Smooth muscle cell (in vitro differentiated cells): Measurements from ENCODE around the gene CNTNAP2. TPM values are rescaled to one million over a fixed set of nuclear protein-coding genes. Genes with fewer than 3 reads are reported as not detected.
A peak's percentile ranks its signal among the peaks of the same experiment; 100 is the strongest.

Experiments
- DNase-seq: peaks from one replicate; lab custom pipeline; 2025; ENCODE audit not compliant: unreplicated experiment; lab: John Stamatoyannopoulos, UW
- H2AFZ ChIP-seq: fragments of 200-600 bp; sonication (generic); 2 replicates; pipeline ENCODE4 v1.6.0; 2016; ENCODE audit warnings: antibody characterized with exemption, low read depth, mild to moderate bottlenecking
- H3F3A ChIP-seq: fragments of 200-600 bp; sonication (generic); 2 replicates; pipeline ENCODE4 v1.6.0; 2017; ENCODE audit warnings: antibody characterized with exemption, low read depth
- H3K27ac ChIP-seq: fragments of 200-600 bp; sonication (generic); 2 replicates; pipeline ENCODE4 v1.5.1; 2016; ENCODE audit warnings: low read depth, mild to moderate bottlenecking
- H3K27me3 ChIP-seq: fragments of 200-600 bp; sonication (generic); 2 replicates; pipeline ENCODE4 v1.6.1; 2016; ENCODE audit warnings: low read depth, mild to moderate bottlenecking
- H3K36me3 ChIP-seq: fragments of 200-600 bp; sonication (generic); 2 replicates; pipeline ENCODE4 v1.5.1; 2016; ENCODE audit warnings: low read depth
- H3K4me1 ChIP-seq: fragments of 200-600 bp; sonication (generic); 2 replicates; pipeline ENCODE4 v1.5.1; 2016; ENCODE audit warnings: low read depth
- H3K4me2 ChIP-seq: fragments of 200-600 bp; sonication (generic); 2 replicates; pipeline ENCODE4 v1.6.0; 2016; ENCODE audit warnings: mild to moderate bottlenecking
- H3K4me3 ChIP-seq: fragments of 200-600 bp; sonication (generic); 2 replicates; pipeline ENCODE4 v1.5.1; 2016; ENCODE audit warnings: mild to moderate bottlenecking
- H3K79me2 ChIP-seq: fragments of 200-600 bp; sonication (generic); 2 replicates; pipeline ENCODE4 v1.6.0; 2016; ENCODE audit warnings: low read depth, mild to moderate bottlenecking
- H3K9ac ChIP-seq: fragments of 200-600 bp; sonication (generic); 2 replicates; pipeline ENCODE4 v1.6.0; 2016; ENCODE audit warnings: low read depth
- H3K9me3 ChIP-seq: fragments of 200-600 bp; sonication (generic); replicated peaks from 2 replicates; pipeline ENCODE4 v1.5.1; 2016; ENCODE audit warnings: low read depth
- H4K20me1 ChIP-seq: fragments of 200-600 bp; sonication (generic); 2 replicates; pipeline ENCODE4 v1.6.0; 2016; ENCODE audit warnings: low read depth
- WGBS: methylation state at CpG from one replicate; pipeline ENCODE4 v1.1.7; 2016; ENCODE audit warnings: low lambda C conversion rate; 5-methylcytosine and 5-hydroxymethylcytosine counted together
- polyA plus RNA-seq: library from polyadenylated mRNA; unstranded; fragments of >200 nt; fragmentation: Nextera tagmentation; extraction: Ambion mirVana; gene quantifications from 2 replicates; pipeline ENCODE4 v1.2.1, GENCODE V29; 2016
- total RNA-seq: library from RNA; depleted of rRNA; stranded (reverse); fragments of >200 nt; gene quantifications from 2 replicates; pipeline ENCODE4 v1.2.3, GENCODE V29; 2014
- TF ChIP-seq, protein P1 (sequence below): fragments of 200-600 bp; sonication (generic); IDR thresholded peaks from 2 replicates; pipeline ENCODE4 v1.5.1; 2017; ENCODE audit warnings: borderline replicate concordance, mild to moderate bottlenecking, antibody characterized with exemption; ENCODE audit not compliant: insufficient read depth, poor library complexity, severe bottlenecking

Gene CNTNAP2
- total and polyA plus RNA-seq, 2 experiments from 2014 or later: 1.7 to 9.0 TPM

DNA sequence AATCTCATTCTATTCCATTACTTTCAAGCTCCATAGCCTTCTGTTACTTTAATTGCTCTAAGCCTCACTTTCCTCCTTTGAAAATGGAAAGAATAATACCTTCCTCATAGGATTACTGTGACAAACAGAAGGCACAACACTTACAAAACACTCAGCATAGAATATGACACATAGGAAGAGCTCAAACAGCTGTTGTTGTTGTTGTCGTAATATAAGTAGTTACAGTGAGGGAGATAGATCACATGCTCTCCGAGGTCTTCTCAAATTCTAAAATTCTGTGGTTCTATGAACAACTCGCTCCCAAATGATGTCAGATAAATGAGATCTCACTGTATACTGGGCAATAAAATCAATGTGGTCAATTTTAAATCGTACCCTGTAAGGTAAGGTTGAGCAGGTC lies 1424.7 kb downstream of the CNTNAP2 start:
- H4K20me1 ChIP-seq: no peaks in the 10 kb centered on the region
- no peaks in the 10 kb centered on the region for H3K4me1 ChIP-seq
- no peaks in the 10 kb centered on the region for H3K9me3 ChIP-seq
- WGBS: 87% methylated on average over 4 of the region's 4 CpGs
- H3K27me3 ChIP-seq: no peaks in the 10 kb centered on the region
- H3K79me2 ChIP-seq: no peaks in the 10 kb centered on the region
- DNase-seq: no peak
- H3K27ac ChIP-seq: no peak overlapping the region
- no peak overlapping the region for H3K9ac ChIP-seq
- H3K4me2 ChIP-seq: no peak overlapping the region
- no peak overlapping the region for H2AFZ ChIP-seq
- no peaks in the 10 kb centered on the region for H3K36me3 ChIP-seq
- TF ChIP-seq, protein P1, sequence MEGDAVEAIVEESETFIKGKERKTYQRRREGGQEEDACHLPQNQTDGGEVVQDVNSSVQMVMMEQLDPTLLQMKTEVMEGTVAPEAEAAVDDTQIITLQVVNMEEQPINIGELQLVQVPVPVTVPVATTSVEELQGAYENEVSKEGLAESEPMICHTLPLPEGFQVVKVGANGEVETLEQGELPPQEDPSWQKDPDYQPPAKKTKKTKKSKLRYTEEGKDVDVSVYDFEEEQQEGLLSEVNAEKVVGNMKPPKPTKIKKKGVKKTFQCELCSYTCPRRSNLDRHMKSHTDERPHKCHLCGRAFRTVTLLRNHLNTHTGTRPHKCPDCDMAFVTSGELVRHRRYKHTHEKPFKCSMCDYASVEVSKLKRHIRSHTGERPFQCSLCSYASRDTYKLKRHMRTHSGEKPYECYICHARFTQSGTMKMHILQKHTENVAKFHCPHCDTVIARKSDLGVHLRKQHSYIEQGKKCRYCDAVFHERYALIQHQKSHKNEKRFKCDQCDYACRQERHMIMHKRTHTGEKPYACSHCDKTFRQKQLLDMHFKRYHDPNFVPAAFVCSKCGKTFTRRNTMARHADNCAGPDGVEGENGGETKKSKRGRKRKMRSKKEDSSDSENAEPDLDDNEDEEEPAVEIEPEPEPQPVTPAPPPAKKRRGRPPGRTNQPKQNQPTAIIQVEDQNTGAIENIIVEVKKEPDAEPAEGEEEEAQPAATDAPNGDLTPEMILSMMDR: no peak
- peaks cover 4% of the 10 kb centered on the region for H3F3A ChIP-seq
- H3K4me3 ChIP-seq: no peak overlapping the region

GRCh38 chr7:147547252-147547897 lies 1430.8 kb downstream of the CNTNAP2 start:
- no peaks in the 10 kb centered on the region for H4K20me1 ChIP-seq
- 80% methylated on average over 6 of the region's 6 CpGs for WGBS
- H3F3A ChIP-seq: no peaks in the 10 kb centered on the region
- H3K27me3 ChIP-seq: no peaks in the 10 kb centered on the region
- no peak overlapping the region for H3K27ac ChIP-seq
- DNase-seq: no peak
- H3K4me1 ChIP-seq: no peaks in the 10 kb centered on the region
- no peaks in the 10 kb centered on the region for H3K9me3 ChIP-seq
- TF ChIP-seq, protein P1: peak; percentile 19
- H3K79me2 ChIP-seq: no peaks in the 10 kb centered on the region
- no peaks in the 10 kb centered on the region for H3K36me3 ChIP-seq
- H3K4me2 ChIP-seq: no peak overlapping the region
- no peak overlapping the region for H2AFZ ChIP-seq
- H3K9ac ChIP-seq: no peak overlapping the region
- H3K4me3 ChIP-seq: no peak overlapping the region

DNA sequence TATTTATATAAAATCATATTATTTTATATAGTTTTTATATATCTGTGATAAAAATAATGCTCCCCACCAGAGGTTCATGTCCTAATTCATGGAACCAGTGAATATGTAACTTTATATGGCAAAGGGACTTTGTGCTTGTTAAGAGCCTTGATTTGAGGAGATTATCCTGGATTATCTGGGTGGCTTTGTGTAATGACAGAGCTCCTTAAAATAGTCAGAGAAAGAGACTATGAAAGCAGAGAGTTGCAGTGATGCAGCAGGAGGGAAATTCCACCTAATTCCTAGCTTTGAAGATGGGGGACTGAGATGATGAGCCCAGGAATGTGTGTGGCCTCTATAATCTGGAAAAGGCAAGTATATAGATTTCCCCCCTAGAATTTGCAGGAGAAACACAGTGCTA lies 1439.7 kb downstream of the CNTNAP2 start:
- Histone ChIP-seq H3K4me2 (no peak overlapping the region), H3F3A (no peaks in the 10 kb centered on the region), H2AFZ (no peak overlapping the region), H3K4me3 (no peak overlapping the region), H3K79me2 (no peaks in the 10 kb centered on the region), H3K9me3 (no peaks in the 10 kb centered on the region), H3K27ac (no peak overlapping the region), H3K27me3 (no peaks in the 10 kb centered on the region), H3K9ac (no peak overlapping the region), H3K36me3 (no peaks in the 10 kb centered on the region), H3K4me1 (no peaks in the 10 kb centered on the region), H4K20me1 (no peaks in the 10 kb centered on the region)
- TF ChIP-seq, protein P1: no peak
- DNase-seq: no peak

DNA sequence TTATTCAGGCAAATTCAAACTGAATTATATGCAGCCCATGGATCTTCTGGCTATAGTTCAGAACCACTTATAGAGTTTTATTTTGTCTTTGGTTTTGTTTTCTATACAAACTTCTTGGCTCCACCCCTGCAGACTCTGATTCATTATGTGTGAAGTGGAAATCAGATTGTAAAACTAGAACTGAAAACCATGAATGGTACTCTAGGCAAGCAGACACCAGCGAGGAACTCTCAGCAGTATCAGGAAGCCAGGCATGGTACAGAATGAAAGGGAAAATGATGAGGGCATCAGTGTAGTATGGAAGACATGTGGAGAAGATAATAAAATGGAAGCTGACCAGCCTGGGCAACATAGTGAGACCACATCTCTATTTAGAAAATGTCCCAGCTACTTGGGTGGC lies 1447.1 kb downstream of the CNTNAP2 start:
- WGBS: 62% methylated on average over 1 of the region's 1 CpG
- Histone ChIP-seq H3K4me1 (no peaks in the 10 kb centered on the region), H3K9me3 (peaks cover 2% of the 10 kb centered on the region)

More for the DNA sequence above, 1447.1 kb downstream of the CNTNAP2 start:
- no peak overlapping the region for H3K9ac ChIP-seq
- H3K79me2 ChIP-seq: no peaks in the 10 kb centered on the region
- H3K4me3 ChIP-seq: no peak overlapping the region
- H3K27me3 ChIP-seq: no peaks in the 10 kb centered on the region
- no peak for DNase-seq
- TF ChIP-seq, protein P1: no peak
- H2AFZ ChIP-seq: no peak overlapping the region
- no peaks in the 10 kb centered on the region for H4K20me1 ChIP-seq
- H3F3A ChIP-seq: no peaks in the 10 kb centered on the region
- H3K36me3 ChIP-seq: no peaks in the 10 kb centered on the region
- no peak overlapping the region for H3K4me2 ChIP-seq
- no peak overlapping the region for H3K27ac ChIP-seq
